ENCODE data around the gene MYADML2.
A peak's percentile ranks its signal among the peaks of the same experiment; 100 is the strongest.

The MYADML2 gene

DNA sequence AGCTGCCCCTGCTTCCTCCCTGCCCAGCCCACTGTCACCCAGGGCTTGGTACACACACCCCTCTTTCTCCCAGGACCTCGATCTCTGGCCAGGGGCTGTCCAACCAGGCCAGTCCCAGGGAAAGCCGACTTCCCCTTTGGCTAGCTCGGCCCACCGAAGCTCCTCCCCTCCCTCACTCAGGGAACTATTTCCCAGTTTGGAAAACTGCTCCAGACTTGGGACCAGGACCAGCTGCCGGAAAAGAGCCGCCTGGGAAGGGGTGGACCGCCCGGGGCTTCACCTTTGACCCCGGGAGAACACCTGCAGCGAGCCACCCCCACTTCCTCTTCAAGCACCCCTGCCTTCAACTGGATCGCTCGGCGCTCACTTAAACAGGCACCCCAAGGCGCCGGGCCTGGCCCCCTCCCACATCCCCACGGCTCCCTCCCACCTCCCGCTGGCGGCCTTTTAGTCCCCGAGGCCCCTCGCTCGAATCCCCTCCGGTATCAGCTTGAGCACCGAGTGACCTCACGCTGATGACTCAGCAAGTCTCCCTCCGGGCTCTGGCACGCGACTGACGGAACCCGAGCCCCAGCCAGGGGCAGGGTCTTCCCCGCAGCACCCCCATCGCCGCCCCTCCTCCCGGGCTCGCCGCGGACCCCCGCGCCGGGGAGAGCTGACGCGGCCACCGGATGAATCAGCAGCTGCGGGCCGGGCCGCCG lies 20.4 kb downstream of the MYADML2 start:
- H3K27ac ChIP-seq (ENCODE audit: low read depth, low read length, severe bottlenecking), result peak overlapping the region; percentile 99
- no peaks in the 10 kb centered on the region for H3K9me3 ChIP-seq (ENCODE audit: control insufficient read depth, low read length)
- peak overlapping the region; percentile 74 for H3K4me3 ChIP-seq (ENCODE audit: extremely low read depth, insufficient read depth, low read length, poor library complexity, severe bottlenecking)
- WGBS, 2 experiments (ENCODE audit: insufficient coverage in 2 of 2), result 0 to 1% methylated on average over 29 to 46 of the region's 46 CpGs
- peaks cover 13% of the 10 kb centered on the region for H3K36me3 ChIP-seq (ENCODE audit: control insufficient read depth, insufficient read depth, low read length)
- peaks cover 27% of the 10 kb centered on the region for H3K4me1 ChIP-seq (ENCODE audit: control insufficient read depth, insufficient read depth, low read length, poor library complexity, severe bottlenecking)

GRCh38 chr17:81925860-81926450 lies 21.1 kb downstream of the MYADML2 start:
- peaks cover 16% of the 10 kb centered on the region for H3K36me3 ChIP-seq (ENCODE audit: control insufficient read depth, insufficient read depth, low read length)
- 50 to 67% methylated on average over 7 to 9 of the region's 10 CpGs for WGBS, 2 experiments (ENCODE audit: insufficient coverage in 2 of 2)
- peak overlapping the region; percentile 74 for H3K4me3 ChIP-seq (ENCODE audit: extremely low read depth, insufficient read depth, low read length, poor library complexity, severe bottlenecking)

DNA sequence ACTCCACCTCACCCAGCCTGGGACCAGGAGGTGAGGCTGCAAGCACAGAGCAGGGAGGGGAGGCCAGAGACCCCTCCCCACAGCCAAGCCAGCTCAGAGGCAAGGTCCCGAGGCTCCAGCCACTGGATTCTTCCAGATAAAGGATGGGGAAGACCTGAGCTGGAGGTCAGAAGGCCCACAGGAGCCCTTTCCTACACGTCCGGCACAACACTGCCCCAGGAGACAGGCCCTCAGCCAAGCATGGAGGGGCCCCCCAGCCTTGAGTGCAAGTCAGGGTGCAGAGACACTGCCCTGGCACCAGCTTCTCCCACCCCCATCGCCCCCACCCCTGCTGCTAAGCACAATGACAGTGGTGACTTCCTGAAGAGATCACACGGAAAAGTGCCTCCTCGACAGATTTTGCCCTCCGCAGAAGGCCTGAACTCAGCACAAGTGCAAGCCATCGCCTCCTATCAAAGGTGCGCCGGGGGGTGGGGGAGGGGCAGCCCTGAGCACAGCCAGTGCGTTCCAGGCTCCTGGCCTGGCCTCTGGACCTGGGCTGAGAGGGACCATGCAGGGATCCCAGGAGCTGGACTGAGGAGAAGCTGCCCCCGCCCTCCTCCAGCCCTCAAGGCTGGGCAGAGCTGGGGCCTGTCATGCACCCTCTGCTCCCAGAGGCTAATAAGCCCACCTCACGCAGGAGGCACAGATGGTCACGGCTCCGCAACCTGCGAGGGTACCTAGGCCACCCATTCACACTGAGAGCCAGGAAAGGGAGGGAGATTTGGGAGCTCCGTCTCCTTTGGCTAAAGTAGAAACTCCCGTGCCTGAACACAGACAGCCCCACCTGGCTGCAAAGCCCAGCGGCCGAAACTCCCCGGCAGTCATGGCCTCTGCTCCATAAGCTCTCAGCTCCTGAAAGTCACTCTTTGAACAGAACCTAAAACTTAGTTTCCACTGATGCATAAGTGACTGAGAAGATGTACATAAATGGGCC lies 22.2 kb downstream of the MYADML2 start:
- Histone ChIP-seq H3K4me3 (ENCODE audit: extremely low read depth, insufficient read depth, low read length, poor library complexity, severe bottlenecking) (no peak overlapping the region), H3K9me3 (ENCODE audit: control insufficient read depth, low read length) (no peaks in the 10 kb centered on the region), H3K36me3 (ENCODE audit: control insufficient read depth, insufficient read depth, low read length) (peaks cover 26% of the 10 kb centered on the region), H3K27ac (ENCODE audit: low read depth, low read length, severe bottlenecking) (no peak overlapping the region), H3K4me1 (ENCODE audit: control insufficient read depth, insufficient read depth, low read length, poor library complexity, severe bottlenecking) (peaks cover 27% of the 10 kb centered on the region)
- 56 to 59% methylated on average over 10 to 19 of the region's 21 CpGs for WGBS, 2 experiments (ENCODE audit: insufficient coverage in 2 of 2)

More at GRCh38 chr17:81925860-81926450, 21.1 kb downstream of the MYADML2 start:
- Histone ChIP-seq H3K27ac (ENCODE audit: low read depth, low read length, severe bottlenecking) (peak overlapping the region; percentile 99), H3K4me1 (ENCODE audit: control insufficient read depth, insufficient read depth, low read length, poor library complexity, severe bottlenecking) (peaks cover 27% of the 10 kb centered on the region), H3K9me3 (ENCODE audit: control insufficient read depth, low read length) (no peaks in the 10 kb centered on the region)

DNA sequence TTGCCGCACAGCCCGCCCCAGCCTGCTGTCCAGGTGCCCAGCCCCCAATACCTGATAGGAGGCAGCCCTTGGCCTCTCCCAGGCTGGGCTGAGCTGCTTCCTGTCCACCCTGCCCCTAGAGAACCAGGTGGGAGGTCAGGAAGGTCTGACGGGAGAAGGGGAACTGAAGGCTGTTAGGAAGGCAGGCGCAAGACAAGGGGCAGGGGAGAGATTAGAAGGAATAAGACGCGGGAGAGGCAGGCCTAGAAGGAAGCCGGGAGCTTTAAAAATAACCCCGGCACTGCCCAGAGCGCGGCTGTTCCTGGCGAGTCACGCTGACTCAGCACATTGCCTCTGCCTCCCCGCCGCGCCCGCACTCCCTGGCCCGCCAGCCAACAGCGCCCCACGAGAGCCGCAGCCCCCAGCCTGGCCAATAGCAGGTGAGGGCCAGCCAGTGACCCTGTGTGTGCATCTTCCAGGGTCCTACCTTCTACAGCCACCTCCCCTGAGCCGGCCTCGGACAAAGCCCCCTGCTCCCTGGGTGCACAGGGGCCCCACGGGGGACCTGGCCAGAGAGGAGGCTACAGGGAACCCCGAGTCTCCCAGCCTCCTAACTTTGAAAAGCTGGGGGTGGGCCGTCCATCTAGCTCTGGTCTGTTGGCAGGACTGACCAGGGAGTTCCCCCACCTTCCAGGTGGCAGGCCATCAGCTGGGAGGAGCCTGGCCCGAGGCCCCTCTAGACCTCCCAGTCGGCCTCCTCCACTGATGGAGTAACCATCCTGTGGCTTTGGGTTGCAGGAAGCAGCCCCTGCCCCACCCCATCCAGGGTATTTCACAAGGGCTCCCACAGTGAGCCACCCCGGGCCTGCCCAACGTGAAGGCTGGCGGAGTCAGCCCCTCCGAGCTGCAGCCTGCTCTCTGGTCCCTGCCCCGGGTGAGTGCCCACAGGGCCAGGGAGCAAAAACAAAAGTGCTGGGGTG lies 23.5 kb downstream of the MYADML2 start:
- peak overlapping the region; percentile 83 for H3K27ac ChIP-seq (ENCODE audit: low read depth, low read length, severe bottlenecking)
- H3K9me3 ChIP-seq (ENCODE audit: control insufficient read depth, low read length), result no peaks in the 10 kb centered on the region
- 18 to 24% methylated on average over 23 to 27 of the region's 32 CpGs for WGBS, 2 experiments (ENCODE audit: insufficient coverage in 2 of 2)
- peak overlapping the region; percentile 21 for H3K4me3 ChIP-seq (ENCODE audit: extremely low read depth, insufficient read depth, low read length, poor library complexity, severe bottlenecking)
- peaks cover 32% of the 10 kb centered on the region for H3K36me3 ChIP-seq (ENCODE audit: control insufficient read depth, insufficient read depth, low read length)
- peaks cover 27% of the 10 kb centered on the region for H3K4me1 ChIP-seq (ENCODE audit: control insufficient read depth, insufficient read depth, low read length, poor library complexity, severe bottlenecking)

DNA sequence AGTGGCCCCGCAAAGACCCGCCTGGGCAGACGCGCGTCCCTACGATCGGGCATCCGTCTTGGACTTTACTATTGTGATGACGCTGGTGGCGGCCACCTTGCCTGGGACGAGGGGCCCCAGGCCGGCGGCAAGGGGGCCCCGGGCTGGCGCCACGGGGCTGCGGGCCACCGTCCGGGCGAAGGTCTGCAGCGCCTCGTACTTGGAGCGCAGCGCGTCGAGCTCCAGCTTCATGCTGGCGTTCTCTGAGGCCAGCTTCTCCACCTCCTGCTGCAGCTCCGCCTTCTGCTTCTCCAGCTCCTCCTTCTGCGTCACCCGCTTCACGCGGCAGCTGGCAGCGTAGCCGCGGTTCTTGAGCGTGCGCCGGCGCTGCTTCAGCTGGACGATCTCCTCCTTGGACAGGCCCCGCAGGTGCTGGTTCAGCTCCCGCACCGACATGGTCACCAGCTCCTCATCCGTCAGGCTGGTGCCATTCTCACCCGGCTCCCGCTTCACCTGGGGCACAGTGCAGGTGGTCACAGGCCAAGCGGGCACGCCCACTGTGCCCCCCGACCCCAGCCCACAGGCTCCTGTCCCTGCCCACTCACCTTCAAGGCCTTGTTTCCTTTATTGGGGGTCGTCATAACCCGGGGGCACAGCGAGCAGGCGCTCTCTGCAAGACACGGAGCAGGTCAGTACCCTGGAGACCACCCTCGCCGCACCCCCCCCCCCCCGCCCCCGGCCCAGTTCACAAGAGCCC lies 24.3 kb downstream of the MYADML2 start:
- Histone ChIP-seq H3K36me3 (ENCODE audit: control insufficient read depth, insufficient read depth, low read length) (peaks cover 32% of the 10 kb centered on the region), H3K27ac (ENCODE audit: low read depth, low read length, severe bottlenecking) (peak overlapping the region; percentile 83), H3K9me3 (ENCODE audit: control insufficient read depth, low read length) (no peaks in the 10 kb centered on the region), H3K4me3 (ENCODE audit: extremely low read depth, insufficient read depth, low read length, poor library complexity, severe bottlenecking) (no peak overlapping the region), H3K4me1 (ENCODE audit: control insufficient read depth, insufficient read depth, low read length, poor library complexity, severe bottlenecking) (peaks cover 27% of the 10 kb centered on the region)
- 95 to 96% methylated on average over 50 of the region's 58 CpGs for WGBS, 2 experiments (ENCODE audit: insufficient coverage in 2 of 2)

GRCh38 chr17:81921996-81922565 lies 25.0 kb downstream of the MYADML2 start:
- no peak overlapping the region for H3K4me3 ChIP-seq (ENCODE audit: extremely low read depth, insufficient read depth, low read length, poor library complexity, severe bottlenecking)
- H3K36me3 ChIP-seq (ENCODE audit: control insufficient read depth, insufficient read depth, low read length), result peaks cover 32% of the 10 kb centered on the region
- peaks cover 30% of the 10 kb centered on the region for H3K4me1 ChIP-seq (ENCODE audit: control insufficient read depth, insufficient read depth, low read length, poor library complexity, severe bottlenecking)
- no peaks in the 10 kb centered on the region for H3K9me3 ChIP-seq (ENCODE audit: control insufficient read depth, low read length)
- no peak overlapping the region for H3K27ac ChIP-seq (ENCODE audit: low read depth, low read length, severe bottlenecking)
- 95% methylated on average over 14 to 23 of the region's 23 CpGs for whole genome bisulfite sequencing, 2 experiments (ENCODE audit: insufficient coverage in 2 of 2)

DNA sequence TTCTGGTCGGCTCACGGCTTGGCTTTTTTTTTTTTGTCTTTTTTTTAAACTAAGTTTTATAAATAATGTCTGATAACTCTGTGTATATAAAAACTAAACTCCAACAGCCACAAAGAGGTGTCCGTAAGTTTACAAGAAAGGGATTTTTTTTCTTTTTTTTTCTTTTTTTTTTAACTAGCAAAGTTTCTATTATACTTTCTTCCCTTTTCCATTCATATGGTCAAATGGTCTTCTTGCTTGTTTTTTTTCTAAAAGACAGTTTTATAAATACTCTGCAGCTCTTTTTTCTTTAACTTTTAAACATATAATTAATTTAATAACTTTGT lies 25.5 kb downstream of the MYADML2 start:
- peaks cover 34% of the 10 kb centered on the region for H3K4me1 ChIP-seq (ENCODE audit: control insufficient read depth, insufficient read depth, low read length, poor library complexity, severe bottlenecking)
- H3K27ac ChIP-seq (ENCODE audit: low read depth, low read length, severe bottlenecking), result no peak overlapping the region
- H3K9me3 ChIP-seq (ENCODE audit: control insufficient read depth, low read length), result no peaks in the 10 kb centered on the region
- no CpG with 5 or more reads among the region's 3 CpGs for WGBS, 2 experiments (ENCODE audit: insufficient coverage in 2 of 2)
- peaks cover 32% of the 10 kb centered on the region for H3K36me3 ChIP-seq (ENCODE audit: control insufficient read depth, insufficient read depth, low read length)
- no peak overlapping the region for H3K4me3 ChIP-seq (ENCODE audit: extremely low read depth, insufficient read depth, low read length, poor library complexity, severe bottlenecking)

- 95 to 97% methylated on average over 24 to 28 of the region's 33 CpGs for WGBS, 2 experiments (ENCODE audit: insufficient coverage in 2 of 2)
- Histone ChIP-seq H3K27ac (ENCODE audit: low read depth, low read length, severe bottlenecking) (no peak overlapping the region), H3K36me3 (ENCODE audit: control insufficient read depth, insufficient read depth, low read length) (peaks cover 37% of the 10 kb centered on the region), H3K9me3 (ENCODE audit: control insufficient read depth, low read length) (no peaks in the 10 kb centered on the region), H3K4me1 (ENCODE audit: control insufficient read depth, insufficient read depth, low read length, poor library complexity, severe bottlenecking) (peaks cover 30% of the 10 kb centered on the region), H3K4me3 (ENCODE audit: extremely low read depth, insufficient read depth, low read length, poor library complexity, severe bottlenecking) (no peak overlapping the region)
Measured at GRCh38 chr17:81920612-81921536, 26.2 kb downstream of the MYADML2 start.

All from mesodermal cell (in vitro differentiated cells).